Measurements from ENCODE around the gene CERK. TPM values are rescaled to one million over a fixed set of nuclear protein-coding genes. Genes with fewer than 3 reads are reported as not detected.

The CERK gene
- total RNA-seq, 2 donors from 2014 or later: 90.7 to 124 TPM

DNA sequence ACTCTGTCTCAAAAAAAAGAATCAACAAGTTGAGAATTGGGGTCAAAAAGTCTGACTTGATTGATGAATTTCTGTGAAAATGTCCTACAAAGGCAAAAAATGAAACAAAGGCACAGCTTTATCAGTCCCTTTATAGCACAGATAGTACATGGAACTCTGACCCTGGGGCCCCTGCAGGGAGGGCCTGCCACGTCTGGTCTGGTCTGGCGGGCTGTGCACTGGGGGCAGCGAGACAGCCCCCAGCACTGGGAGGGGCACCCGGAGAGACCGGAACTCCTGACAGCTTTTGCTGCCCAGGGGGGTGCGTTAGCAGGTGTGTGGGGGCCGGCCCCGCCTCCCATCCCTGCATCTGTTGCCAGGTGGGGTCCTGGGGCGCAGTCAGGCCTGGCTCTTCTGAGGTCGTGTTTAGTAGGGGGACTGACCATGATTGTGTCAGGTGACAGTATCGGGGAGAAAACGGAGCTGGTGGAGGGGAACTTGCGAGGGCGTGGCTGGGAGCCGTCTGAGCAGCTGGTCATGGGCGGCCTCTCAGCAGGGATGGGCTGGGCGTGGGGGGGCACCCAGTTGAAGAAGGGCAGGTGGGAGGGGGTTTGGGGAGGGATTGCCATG, 66.1 kb downstream of the CERK start:
- peaks cover 52% of the 10 kb centered on the region for H3K36me3 Mint-ChIP-seq (ENCODE audit: low read depth)
- H3K9me3 Mint-ChIP-seq: no peaks in the 10 kb centered on the region
- no peaks in the 10 kb centered on the region for H3K27me3 Mint-ChIP-seq
- peak overlapping the region; percentile 28 for H3K27ac Mint-ChIP-seq
- no peak for ATAC-seq (replicated peaks)
- H3K4me1 Mint-ChIP-seq: no peaks in the 10 kb centered on the region
- no peak overlapping the region for H3K4me3 Mint-ChIP-seq

DNA sequence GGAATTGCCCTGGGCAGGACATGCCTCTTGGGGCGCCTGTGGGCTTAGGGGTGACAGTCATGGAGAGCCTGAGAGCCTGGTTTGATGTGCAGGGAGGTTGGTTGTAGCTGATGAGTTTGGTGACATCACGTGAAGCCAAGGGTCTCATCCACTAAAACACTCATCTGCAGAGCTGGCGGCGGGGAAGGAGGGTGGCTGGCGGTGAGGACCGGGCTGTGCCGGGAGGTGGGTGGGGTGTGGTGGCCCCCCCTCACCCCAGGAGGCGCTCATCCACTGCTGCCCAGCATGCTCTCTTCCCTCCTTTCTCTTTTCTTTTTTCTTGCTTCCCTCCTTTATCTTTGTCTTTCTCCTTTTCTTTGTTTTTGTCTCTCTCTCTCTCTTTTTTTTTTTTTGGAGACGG, 68.9 kb downstream of the CERK start:
- H3K27ac Mint-ChIP-seq: no peak overlapping the region
- no peak for ATAC-seq (replicated peaks)
- no peaks in the 10 kb centered on the region for H3K27me3 Mint-ChIP-seq
- peaks cover 24% of the 10 kb centered on the region for H3K36me3 Mint-ChIP-seq (ENCODE audit: low read depth)
- H3K4me3 Mint-ChIP-seq: no peak overlapping the region
- H3K4me1 Mint-ChIP-seq: no peaks in the 10 kb centered on the region
- no peaks in the 10 kb centered on the region for H3K9me3 Mint-ChIP-seq

DNA sequence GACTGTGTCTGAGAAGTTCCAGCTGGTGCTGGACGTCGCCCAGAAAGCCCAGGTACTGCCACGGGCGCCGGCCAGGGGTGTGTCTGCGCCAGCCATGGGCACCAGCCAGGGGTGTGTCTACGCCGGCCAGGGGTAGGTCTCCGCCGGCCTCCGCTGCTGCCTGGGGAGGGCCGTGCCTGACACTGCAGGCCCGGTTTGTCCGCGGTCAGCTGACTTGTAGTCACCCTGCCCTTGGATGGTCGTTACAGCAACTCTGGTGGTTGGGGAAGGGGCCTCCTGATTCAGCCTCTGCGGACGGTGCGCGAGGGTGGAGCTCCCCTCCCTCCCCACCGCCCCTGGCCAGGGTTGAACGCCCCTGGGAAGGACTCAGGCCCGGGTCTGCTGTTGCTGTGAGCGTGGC, 69.9 kb downstream of the CERK start:
- Mint-ChIP-seq H3K36me3 (ENCODE audit: low read depth) (peaks cover 14% of the 10 kb centered on the region), H3K4me1 (no peaks in the 10 kb centered on the region), H3K27ac (no peak overlapping the region), H3K27me3 (no peaks in the 10 kb centered on the region), H3K4me3 (no peak overlapping the region), H3K9me3 (no peaks in the 10 kb centered on the region)
- no peak for ATAC-seq (replicated peaks)

DNA sequence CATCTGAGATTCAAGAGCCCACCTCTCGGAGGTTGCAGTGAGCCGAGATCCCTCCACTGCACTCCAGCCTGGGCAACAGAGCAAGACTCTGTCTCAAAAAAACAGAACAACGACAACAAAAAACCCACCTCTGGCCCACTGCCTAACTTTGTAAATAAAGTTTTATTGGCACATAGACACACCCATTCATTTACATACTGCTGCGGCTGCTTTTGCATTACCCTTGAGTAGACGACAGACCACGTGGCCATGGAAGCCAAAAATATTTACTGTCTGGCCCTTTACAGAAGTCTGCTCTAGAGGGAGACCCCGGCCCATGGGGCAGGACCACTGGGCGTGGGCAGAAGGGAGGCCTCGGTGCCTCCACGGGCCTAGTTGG, 70.8 kb downstream of the CERK start:
- no peak for ATAC-seq (replicated peaks)
- no peak overlapping the region for H3K27ac Mint-ChIP-seq
- no peak overlapping the region for H3K4me3 Mint-ChIP-seq
- H3K9me3 Mint-ChIP-seq: no peaks in the 10 kb centered on the region
- H3K4me1 Mint-ChIP-seq: no peaks in the 10 kb centered on the region
- H3K27me3 Mint-ChIP-seq: no peaks in the 10 kb centered on the region
- peaks cover 13% of the 10 kb centered on the region for H3K36me3 Mint-ChIP-seq (ENCODE audit: low read depth)

DNA sequence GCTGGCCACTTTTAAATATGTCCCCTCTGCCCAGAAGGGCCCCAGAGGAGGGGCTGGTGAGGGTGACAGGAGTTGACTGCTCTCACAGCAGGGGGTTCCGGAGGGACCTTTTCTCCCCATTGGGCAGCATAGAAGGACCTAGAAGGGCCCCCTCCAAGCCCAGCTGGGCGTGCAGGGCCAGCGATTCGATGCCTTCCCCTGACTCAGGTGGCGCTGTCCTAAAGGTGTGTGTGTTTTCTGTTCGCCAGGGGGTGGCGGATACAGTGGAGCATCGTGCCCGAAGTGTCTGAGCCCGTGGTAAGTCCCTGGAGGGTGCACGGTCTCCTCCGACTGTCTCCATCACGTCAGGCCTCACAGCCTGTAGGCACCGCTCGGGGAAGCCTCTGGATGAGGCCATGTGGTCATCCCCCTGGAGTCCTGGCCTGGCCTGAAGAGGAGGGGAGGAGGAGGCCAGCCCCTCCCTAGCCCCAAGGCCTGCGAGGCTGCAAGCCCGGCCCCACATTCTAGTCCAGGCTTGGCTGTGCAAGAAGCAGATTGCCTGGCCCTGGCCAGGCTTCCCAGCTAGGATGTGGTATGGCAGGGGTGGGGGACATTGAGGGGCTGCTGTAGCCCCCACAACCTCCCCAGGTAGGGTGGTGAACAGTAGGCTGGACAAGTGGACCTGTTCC, 71.3 kb downstream of the CERK start:
- Mint-ChIP-seq H3K27ac (no peak overlapping the region), H3K4me3 (no peak overlapping the region), H3K4me1 (no peaks in the 10 kb centered on the region), H3K27me3 (no peaks in the 10 kb centered on the region), H3K36me3 (ENCODE audit: low read depth) (peaks cover 13% of the 10 kb centered on the region), H3K9me3 (no peaks in the 10 kb centered on the region)
- no peak for ATAC-seq (replicated peaks)

DNA sequence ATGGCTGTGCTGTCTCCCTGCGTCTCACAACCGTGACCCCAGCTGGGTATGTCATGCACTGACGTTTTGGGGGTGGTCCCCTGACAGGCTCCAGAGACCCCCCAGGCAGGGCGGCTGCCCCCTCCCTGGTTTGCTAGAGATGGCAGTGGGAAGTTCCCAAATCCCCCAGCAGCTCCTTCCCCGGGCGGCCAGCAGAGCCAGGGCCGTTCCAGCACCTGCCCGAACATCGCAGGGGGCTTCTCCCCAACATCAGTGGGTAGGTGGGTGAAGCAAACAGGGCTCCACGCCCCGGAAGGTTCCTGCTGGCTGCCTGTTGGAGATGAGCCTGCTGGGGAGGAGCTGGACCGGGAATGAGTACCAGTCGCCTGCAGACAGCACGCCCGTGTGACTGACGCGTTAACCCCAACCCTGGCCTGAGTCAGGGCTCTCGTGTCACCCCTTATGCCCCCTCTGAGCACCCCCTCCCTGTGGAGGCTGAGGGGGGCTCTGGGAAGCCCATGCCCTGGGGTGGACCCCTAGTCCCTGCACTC, 72.2 kb downstream of the CERK start:
- peaks cover 13% of the 10 kb centered on the region for H3K36me3 Mint-ChIP-seq (ENCODE audit: low read depth)
- H3K27me3 Mint-ChIP-seq: no peaks in the 10 kb centered on the region
- H3K27ac Mint-ChIP-seq: no peak overlapping the region
- peaks cover 4% of the 10 kb centered on the region for H3K4me1 Mint-ChIP-seq
- ATAC-seq (replicated peaks): no peak
- H3K4me3 Mint-ChIP-seq: no peak overlapping the region
- H3K9me3 Mint-ChIP-seq: no peaks in the 10 kb centered on the region

DNA sequence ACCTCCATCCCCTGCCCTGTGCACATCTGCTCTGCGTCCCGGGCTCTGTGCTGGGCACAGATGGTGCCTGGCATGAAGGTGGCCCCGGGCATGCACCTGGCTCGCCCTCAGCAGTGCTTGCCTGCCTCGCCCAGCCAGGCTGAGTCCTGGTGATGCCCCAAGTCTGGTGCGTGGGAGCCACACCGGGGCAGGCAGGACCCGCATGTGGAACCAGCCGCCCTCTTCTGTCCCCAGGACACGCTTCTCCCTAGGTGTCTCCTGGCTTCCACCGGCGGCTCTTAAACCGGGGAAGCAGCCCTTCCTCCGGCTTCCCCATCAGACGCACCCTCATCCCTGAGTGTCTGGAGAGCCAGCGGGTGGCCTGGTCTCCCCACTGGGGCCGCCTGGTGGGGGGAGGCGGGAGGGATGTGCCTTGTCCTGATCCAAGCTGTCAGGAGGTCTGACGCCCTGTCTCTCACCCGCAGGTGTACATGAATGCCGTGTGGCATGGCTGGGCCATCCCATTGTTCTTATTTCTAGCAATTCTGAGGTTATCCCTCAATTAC, 72.8 kb downstream of the CERK start:
- H3K36me3 Mint-ChIP-seq (ENCODE audit: low read depth): peaks cover 13% of the 10 kb centered on the region
- no peak for ATAC-seq (replicated peaks)
- H3K4me3 Mint-ChIP-seq: no peak overlapping the region
- no peaks in the 10 kb centered on the region for H3K27me3 Mint-ChIP-seq
- peaks cover 10% of the 10 kb centered on the region for H3K4me1 Mint-ChIP-seq
- no peak overlapping the region for H3K27ac Mint-ChIP-seq
- H3K9me3 Mint-ChIP-seq: no peaks in the 10 kb centered on the region

DNA sequence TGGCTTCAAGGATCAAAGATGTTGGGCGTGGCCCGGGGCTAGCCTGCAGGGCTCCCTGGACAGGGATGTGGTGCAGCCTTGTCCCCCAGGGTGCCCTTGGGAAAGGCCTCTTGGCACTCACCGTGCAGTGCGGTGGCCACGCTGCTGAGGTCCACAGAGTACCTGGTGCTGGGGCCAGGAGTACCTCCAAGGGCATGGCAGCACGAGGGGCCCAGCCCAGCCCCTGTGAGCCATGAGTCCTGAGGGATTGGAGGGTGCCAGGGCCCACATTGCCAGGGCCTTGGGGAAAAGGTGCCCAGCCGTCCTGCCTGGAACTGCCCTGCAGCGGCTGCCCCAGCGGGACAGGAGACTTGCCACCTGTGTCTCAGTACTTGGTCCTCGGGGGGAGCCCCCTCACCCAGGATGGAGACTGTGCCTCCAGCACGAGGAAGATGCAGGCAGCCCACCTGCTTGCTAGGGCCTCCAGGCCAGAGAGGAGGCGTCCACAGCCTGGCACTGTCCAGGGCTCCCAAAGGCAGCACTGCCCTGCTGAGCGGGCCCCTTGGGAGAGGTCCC, 73.7 kb downstream of the CERK start:
- no peaks in the 10 kb centered on the region for H3K27me3 Mint-ChIP-seq
- H3K4me1 Mint-ChIP-seq: peaks cover 13% of the 10 kb centered on the region
- H3K4me3 Mint-ChIP-seq: no peak overlapping the region
- H3K27ac Mint-ChIP-seq: no peak overlapping the region
- no peaks in the 10 kb centered on the region for H3K9me3 Mint-ChIP-seq
- no peak for ATAC-seq (replicated peaks)
- peaks cover 6% of the 10 kb centered on the region for H3K36me3 Mint-ChIP-seq (ENCODE audit: low read depth)

DNA sequence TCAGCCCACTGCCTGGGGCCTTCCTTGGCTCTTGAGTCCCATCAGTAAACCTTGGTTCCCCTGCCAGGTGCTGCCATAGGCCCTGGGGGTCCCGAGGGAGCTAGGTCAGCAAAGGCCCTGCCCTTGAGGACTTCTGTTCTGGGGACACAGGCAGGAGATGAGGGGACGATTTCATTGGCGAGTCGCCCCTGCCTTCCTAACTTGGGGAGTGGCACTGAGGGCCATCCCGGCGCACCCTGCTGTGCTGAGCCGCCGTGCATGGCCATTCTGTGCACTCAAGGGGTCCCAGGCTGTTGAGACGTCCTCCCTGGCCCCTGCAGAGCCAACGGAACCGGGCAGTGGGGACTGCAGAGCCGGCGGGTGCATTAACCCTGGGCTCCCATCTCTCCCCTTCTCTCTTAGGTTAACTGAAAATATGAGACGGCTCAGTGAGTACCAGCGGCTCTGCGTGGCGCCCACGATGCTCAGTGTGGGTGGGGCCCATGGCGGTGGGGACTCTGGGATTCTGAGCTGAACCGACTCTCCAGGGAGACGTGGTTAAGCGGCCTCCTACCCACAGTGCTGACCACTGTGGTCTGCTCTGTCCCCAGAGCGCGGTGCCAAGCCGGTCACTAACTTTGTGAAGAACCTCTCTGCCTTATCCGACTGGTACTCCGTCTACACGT, 74.5 kb downstream of the CERK start:
- Mint-ChIP-seq H3K27ac (peak overlapping the region; percentile 22), H3K4me1 (peaks cover 13% of the 10 kb centered on the region), H3K9me3 (no peaks in the 10 kb centered on the region), H3K27me3 (no peaks in the 10 kb centered on the region), H3K4me3 (no peak overlapping the region), H3K36me3 (ENCODE audit: low read depth) (no peaks in the 10 kb centered on the region)
- no peak for ATAC-seq (replicated peaks)

DNA sequence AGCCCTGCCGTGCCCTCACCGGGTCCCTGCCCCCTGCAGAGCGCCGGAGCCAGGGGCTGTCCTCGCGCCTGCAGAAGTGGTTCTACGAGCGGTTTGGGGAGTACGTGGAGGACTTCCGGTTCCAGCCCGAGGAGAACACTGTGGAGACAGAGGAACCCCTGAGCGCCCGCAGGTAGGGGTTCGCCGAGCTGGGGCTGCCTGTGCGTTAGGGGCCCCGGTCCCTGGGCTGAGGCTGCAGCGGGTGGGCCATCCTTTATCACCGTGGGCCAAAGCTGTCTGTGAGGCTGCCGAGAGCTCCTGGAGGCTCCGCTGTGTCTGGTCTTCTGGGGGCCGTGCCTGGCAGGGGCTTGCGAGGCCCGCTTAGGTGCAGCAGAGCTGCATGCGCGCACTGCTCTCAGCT, 75.1 kb downstream of the CERK start:
- H3K27me3 Mint-ChIP-seq: no peaks in the 10 kb centered on the region
- no peaks in the 10 kb centered on the region for H3K9me3 Mint-ChIP-seq
- H3K27ac Mint-ChIP-seq: peak overlapping the region; percentile 22
- no peak overlapping the region for H3K4me3 Mint-ChIP-seq
- no peaks in the 10 kb centered on the region for H3K36me3 Mint-ChIP-seq (ENCODE audit: low read depth)
- no peak for ATAC-seq (replicated peaks)
- H3K4me1 Mint-ChIP-seq: peaks cover 13% of the 10 kb centered on the region

DNA sequence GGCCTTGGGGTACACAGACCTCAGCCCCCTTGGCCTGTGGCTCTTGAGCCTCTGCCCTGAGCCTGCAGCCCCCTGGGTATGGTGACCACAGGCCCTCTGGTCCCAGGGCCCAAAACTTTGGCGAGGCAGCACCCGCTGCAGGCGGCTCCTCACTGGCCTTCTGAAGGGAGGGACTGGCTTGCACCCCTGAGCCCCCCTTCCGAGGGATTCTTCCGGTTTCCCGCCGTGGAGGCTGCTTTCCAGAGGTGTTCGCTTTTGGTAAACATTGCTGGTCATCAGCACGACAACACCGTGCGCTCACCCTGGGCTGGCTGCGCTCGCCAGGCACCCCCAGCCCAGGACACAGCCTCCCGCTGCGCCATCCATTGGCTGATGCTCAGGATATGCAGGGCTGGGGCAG, 75.8 kb downstream of the CERK start:
- Mint-ChIP-seq H3K36me3 (ENCODE audit: low read depth) (no peaks in the 10 kb centered on the region), H3K4me1 (peaks cover 13% of the 10 kb centered on the region), H3K4me3 (peak overlapping the region; percentile 82), H3K27me3 (no peaks in the 10 kb centered on the region), H3K9me3 (no peaks in the 10 kb centered on the region), H3K27ac (peak overlapping the region; percentile 94)
- ATAC-seq (replicated peaks): no peak

DNA sequence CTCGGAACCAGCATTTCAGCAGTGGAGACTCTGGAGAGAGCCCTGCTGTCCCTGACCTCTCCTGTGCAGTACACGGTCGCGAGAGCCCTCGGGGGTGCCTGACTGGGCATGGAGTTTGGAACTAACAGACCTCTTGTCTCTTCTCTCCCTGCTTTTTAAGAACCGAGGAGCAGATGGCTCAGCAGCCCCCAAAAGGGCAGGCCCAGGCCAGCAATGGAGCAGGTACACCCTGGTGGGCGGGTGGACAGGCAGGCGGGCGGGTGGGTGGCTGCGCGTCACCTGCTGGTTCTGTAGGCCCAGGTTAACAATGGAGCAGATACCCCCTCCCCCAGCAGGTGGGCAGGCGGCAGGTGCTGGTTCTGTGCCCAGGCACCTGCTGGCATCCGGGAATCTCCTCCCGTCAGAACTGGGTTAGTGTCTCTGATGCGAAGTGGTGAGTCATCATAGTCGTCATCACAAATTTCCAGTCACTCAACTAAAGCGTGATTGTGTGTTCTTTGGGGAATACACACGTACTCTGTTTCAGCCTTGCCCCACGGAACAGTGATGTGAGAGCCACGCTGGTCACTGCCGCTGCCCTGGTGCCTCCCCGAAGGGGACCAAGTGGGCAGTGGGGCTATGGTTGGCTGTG, 76.7 kb downstream of the CERK start:
- H3K4me1 Mint-ChIP-seq: peaks cover 17% of the 10 kb centered on the region
- H3K27me3 Mint-ChIP-seq: no peaks in the 10 kb centered on the region
- peak overlapping the region; percentile 94 for H3K27ac Mint-ChIP-seq
- peak overlapping the region; percentile 82 for H3K4me3 Mint-ChIP-seq
- peak; percentile 95 for ATAC-seq (replicated peaks)
- no peaks in the 10 kb centered on the region for H3K36me3 Mint-ChIP-seq (ENCODE audit: low read depth)
- H3K9me3 Mint-ChIP-seq: no peaks in the 10 kb centered on the region

DNA sequence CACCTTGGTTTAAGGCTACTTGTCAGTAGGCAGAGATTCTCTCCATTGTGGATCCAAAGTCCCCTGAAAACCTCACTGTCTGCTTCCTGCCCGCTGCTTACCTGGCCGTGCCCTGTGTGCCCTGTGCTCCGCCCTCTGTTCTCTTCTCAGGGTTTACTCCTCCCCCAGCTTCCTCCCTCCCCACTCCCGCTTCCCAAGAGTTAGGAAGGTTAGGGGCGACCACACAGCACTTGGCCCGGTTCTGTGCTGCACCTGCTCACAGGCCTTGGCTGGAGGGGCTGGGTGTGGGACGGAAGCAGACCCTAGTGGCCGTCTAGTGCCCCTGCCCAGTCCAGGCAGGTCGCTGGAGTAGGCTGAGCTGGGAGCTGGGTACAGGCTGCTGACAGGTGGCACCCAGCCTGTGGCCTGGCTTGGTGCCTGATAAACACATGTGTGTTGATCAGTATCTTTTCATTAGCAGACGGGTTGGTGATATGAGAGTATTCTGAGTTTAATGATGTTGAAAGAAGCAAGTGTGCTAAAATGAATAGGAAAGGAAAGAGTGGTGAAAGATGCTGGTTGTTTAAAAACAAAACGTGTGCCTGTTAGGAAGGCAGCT, 77.3 kb downstream of the CERK start:
- Mint-ChIP-seq H3K27ac (peak overlapping the region; percentile 94), H3K27me3 (no peaks in the 10 kb centered on the region), H3K4me3 (peak overlapping the region; percentile 82), H3K36me3 (ENCODE audit: low read depth) (no peaks in the 10 kb centered on the region), H3K4me1 (peaks cover 17% of the 10 kb centered on the region), H3K9me3 (no peaks in the 10 kb centered on the region)
- peak; percentile 55 for ATAC-seq (replicated peaks)

DNA sequence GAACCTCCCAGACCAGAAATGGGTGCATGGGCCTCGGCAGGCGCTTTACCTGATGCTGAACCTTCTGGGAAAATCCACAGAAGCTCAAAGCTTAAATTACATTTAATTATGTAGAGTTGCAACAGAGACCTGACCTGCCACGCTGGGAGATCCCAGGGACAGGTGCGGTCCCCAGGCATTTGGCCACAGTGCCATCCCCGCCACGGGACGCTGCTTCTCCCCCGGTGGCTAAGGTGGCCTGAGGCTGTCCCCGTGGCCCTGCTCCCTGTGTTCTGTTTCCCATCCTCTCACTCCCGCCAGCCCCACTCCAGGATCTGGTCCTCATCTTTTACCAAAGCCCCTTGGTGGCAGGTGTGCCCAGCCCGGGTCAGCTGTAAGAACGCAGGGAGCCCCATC, 78.3 kb downstream of the CERK start:
- no peaks in the 10 kb centered on the region for H3K9me3 Mint-ChIP-seq
- peak overlapping the region; percentile 94 for H3K27ac Mint-ChIP-seq
- H3K36me3 Mint-ChIP-seq (ENCODE audit: low read depth): no peaks in the 10 kb centered on the region
- peak overlapping the region; percentile 82 for H3K4me3 Mint-ChIP-seq
- no peak for ATAC-seq (replicated peaks)
- peaks cover 17% of the 10 kb centered on the region for H3K4me1 Mint-ChIP-seq
- no peaks in the 10 kb centered on the region for H3K27me3 Mint-ChIP-seq
